A549 (cell line): Measurements from ENCODE around the gene CD2BP2. TPM values are rescaled to one million over a fixed set of nuclear protein-coding genes. Genes with fewer than 3 reads are reported as not detected.

Source experiments
- ATAC-seq, 2 experiments: fragments of 200-7000 bp in 1 of 2; fragments of >200 bp in 1 of 2; cut with Nextera tagmentation in 1 of 2; cut with Tn5 transposase in 1 of 2; 3 replicates each; pipeline versions ENCODE4 v1.8.0 to v1.9.1; 2018 to 2020; ENCODE audit warnings: mild to moderate bottlenecking in 1 of 2, moderate library complexity in 1 of 2
- CTCF ChIA-PET: fragments of 300-600 bp; sonication (Branson Sonifier 250); formaldehyde crosslinking; extraction: SDS; loops from one replicate; lab custom pipeline; 2021; ENCODE audit warnings: antibody characterized with exemption, inconsistent platforms; lab: Yijun Ruan, JAX
- POLR2A ChIA-PET: fragments of 350-600 bp; formaldehyde crosslinking; extraction: SDS; loops from one replicate; lab custom pipeline; 2021; ENCODE audit warnings: antibody characterized with exemption, inconsistent platforms; lab: Yijun Ruan, JAX
- DNase-seq, 2 experiments: peaks; one replicate each; pipeline versions ENCODE4 v3.0.0 to v3.0.0-alpha.2; 2011 to 2016; ENCODE audit warnings: low read depth in 1 of 2, low spot score in 1 of 2
- FAIRE-seq: peaks from 2 replicates; lab custom pipeline; 2011; peaks lifted over from hg19 to GRCh38; lab: Jason Lieb, UNC
- H3K27ac ChIP-seq, 2 experiments: fragments of >200 bp; sonication (Bioruptor Twin); formaldehyde crosslinking; 3 replicates each; pipeline ENCODE4 v1.5.1; 2016 to 2017
- H3K4me1 ChIP-seq: fragments of >200 bp; sonication (Bioruptor Twin); formaldehyde crosslinking; 3 replicates; pipeline ENCODE4 v1.6.1; 2016
- H3K4me2 ChIP-seq: fragments of >200 bp; sonication (Bioruptor Twin); formaldehyde crosslinking; 3 replicates; pipeline ENCODE4 v1.6.1; 2016
- H3K4me3 ChIP-seq: fragments of >200 bp; sonication (Bioruptor Twin); formaldehyde crosslinking; 3 replicates; pipeline ENCODE4 v1.5.1; 2016
- H3K9me3 ChIP-seq: fragments of >200 bp; sonication (Bioruptor Twin); formaldehyde crosslinking; 3 replicates; pipeline ENCODE4 v1.6.1; 2016
- CBX2 ChIP-seq: fragments of 200-600 bp; sonication (generic); IDR thresholded peaks from 2 replicates; pipeline ENCODE4 v1.6.1; 2016; ENCODE audit warnings: low read depth, mild to moderate bottlenecking, borderline replicate concordance
- CHD4 ChIP-seq: fragments of 200-600 bp; sonication (generic); IDR thresholded peaks from 2 replicates; pipeline ENCODE4 v1.6.1; 2016; ENCODE audit warnings: antibody characterized with exemption, mild to moderate bottlenecking, borderline replicate concordance
- EHMT2 ChIP-seq: fragments of 200-600 bp; sonication (generic); IDR thresholded peaks from 2 replicates; pipeline ENCODE4 v1.6.1; 2016; ENCODE audit warnings: antibody characterized with exemption, low read depth, mild to moderate bottlenecking, moderate library complexity
- FOSB ChIP-seq: fragments of 250-450 bp; sonication (Bioruptor Pico); IDR thresholded peaks from 2 replicates; pipeline ENCODE4 v1.5.0; 2020; ENCODE audit warnings: mild to moderate bottlenecking, moderate library complexity
- FOSL2 ChIP-seq, 2 experiments: fragments of 450-650 bp in 1 of 2; fragments of >200 bp in 1 of 2; sonication (Bioruptor Twin) in 1 of 2; formaldehyde crosslinking; IDR thresholded peaks; 2 replicates each; pipeline versions ENCODE4 v1.5.0 to v1.6.1; 2016 to 2020; ENCODE audit warnings: mild to moderate bottlenecking in 1 of 2, moderate library complexity in 1 of 2
- GATA3 ChIP-seq: IDR thresholded peaks from 2 replicates; pipeline ENCODE4 v1.6.1; 2012; ENCODE audit warnings: borderline replicate concordance
- HOXB13 ChIP-seq: fragments of 250-450 bp; sonication (Bioruptor Pico); IDR thresholded peaks from 2 replicates; pipeline ENCODE4 v1.5.0; 2020; ENCODE audit warnings: low read depth, mild to moderate bottlenecking, moderate library complexity
- JUN ChIP-seq, 2 experiments: fragments of >200 bp; sonication (Bioruptor Twin); formaldehyde crosslinking; IDR thresholded peaks; 2 replicates in 1 of 2; 3 replicates in 1 of 2; pipeline ENCODE4 v1.6.1; 2016 to 2017
- MAZ ChIP-seq: fragments of 150-350 bp; IDR thresholded peaks from 2 replicates; pipeline ENCODE4 v1.6.1; 2014; ENCODE audit warnings: antibody characterized with exemption, low read depth, low read length, borderline replicate concordance
- NFE2L2 ChIP-seq: fragments of 150-350 bp; conservative IDR thresholded peaks from 2 replicates; pipeline ENCODE4 v1.6.1; 2014; ENCODE audit warnings: low read length
- POLR2A ChIP-seq: IDR thresholded peaks from 2 replicates; pipeline ENCODE4 v1.6.1; 2012; ENCODE audit warnings: mild to moderate bottlenecking, low read length
- RCOR1 ChIP-seq: fragments of 150-350 bp; IDR thresholded peaks from 2 replicates; pipeline ENCODE4 v1.6.1; 2014; ENCODE audit warnings: antibody characterized with exemption, low read length, low read depth
- RFX5 ChIP-seq: fragments of 450-650 bp; IDR thresholded peaks from 2 replicates; pipeline ENCODE4 v1.7.1; 2014; ENCODE audit warnings: antibody characterized with exemption, mild to moderate bottlenecking, moderate library complexity
- ZC3H11A ChIP-seq: fragments of 450-650 bp; IDR thresholded peaks from 2 replicates; pipeline ENCODE4 v1.6.1; 2014; ENCODE audit warnings: antibody characterized with exemption, mild to moderate bottlenecking
- ZNF302 ChIP-seq: fragments of 250-450 bp; sonication (Bioruptor Pico); IDR thresholded peaks from 2 replicates; pipeline ENCODE4 v1.9.0; 2021; ENCODE audit warnings: inconsistent platforms, mild to moderate bottlenecking, moderate library complexity
- ZSCAN20 ChIP-seq: fragments of 250-450 bp; sonication (Bioruptor Pico); IDR thresholded peaks from 2 replicates; pipeline ENCODE4 v1.8.0; 2022; ENCODE audit warnings: mild to moderate bottlenecking, moderate library complexity
- WGBS: methylation state at CpG from one replicate; pipeline ENCODE4 v1.1.6; 2017; ENCODE audit errors: missing lambda C conversion rate; 5-methylcytosine and 5-hydroxymethylcytosine counted together
- polyA plus RNA-seq, 4 experiments: library from polyadenylated mRNA; depleted of rRNA in 3 of 4; stranded (reverse); fragments of >200 nt; fragmentation: RNase III in 1 of 4; extraction: RNeasy Plus Mini Kit Qiagen cat#74134 plus additional on column Dnase treatment in 1 of 4; gene quantifications; 2 replicates in 3 of 4; 3 replicates in 1 of 4; pipeline ENCODE4 v1.2.3, GENCODE V29; 2011 to 2017
- TF ChIP-seq, protein P1 (sequence below): fragments of 250-450 bp; sonication (Bioruptor Pico); IDR thresholded peaks from 2 replicates; pipeline ENCODE4 v1.5.0; 2021; ENCODE audit warnings: mild to moderate bottlenecking, moderate library complexity, borderline replicate concordance
- TF ChIP-seq, protein P2 (sequence below): fragments of 150-350 bp; IDR thresholded peaks from 2 replicates; pipeline ENCODE4 v1.6.1; 2014; ENCODE audit warnings: low read depth, mild to moderate bottlenecking, low read length
- TF ChIP-seq, protein P3 (sequence below): fragments of 450-650 bp; IDR thresholded peaks from 2 replicates; pipeline ENCODE4 v1.6.1; 2014; ENCODE audit warnings: antibody characterized with exemption
- TF ChIP-seq, protein P4 (sequence below): IDR thresholded peaks from 2 replicates; pipeline ENCODE4 v1.6.1; 2012
- TF ChIP-seq, protein P5 (sequence below): IDR thresholded peaks from 2 replicates; pipeline ENCODE4 v1.6.1; 2012
- TF ChIP-seq, protein P6 (sequence below): fragments of >200 bp; sonication (Bioruptor Twin); formaldehyde crosslinking; IDR thresholded peaks from 2 replicates; pipeline ENCODE4 v1.6.1; 2016
- TF ChIP-seq, protein P7 (sequence below): fragments of 200-600 bp; sonication (generic); IDR thresholded peaks from 2 replicates; pipeline ENCODE4 v1.6.1; 2016; ENCODE audit warnings: antibody characterized with exemption, mild to moderate bottlenecking, moderate library complexity

Gene CD2BP2
- polyA plus RNA-seq, 2 of the 4 experiments (the other 2 are of a cell fraction): 35.6 to 54.0 TPM

DNA sequence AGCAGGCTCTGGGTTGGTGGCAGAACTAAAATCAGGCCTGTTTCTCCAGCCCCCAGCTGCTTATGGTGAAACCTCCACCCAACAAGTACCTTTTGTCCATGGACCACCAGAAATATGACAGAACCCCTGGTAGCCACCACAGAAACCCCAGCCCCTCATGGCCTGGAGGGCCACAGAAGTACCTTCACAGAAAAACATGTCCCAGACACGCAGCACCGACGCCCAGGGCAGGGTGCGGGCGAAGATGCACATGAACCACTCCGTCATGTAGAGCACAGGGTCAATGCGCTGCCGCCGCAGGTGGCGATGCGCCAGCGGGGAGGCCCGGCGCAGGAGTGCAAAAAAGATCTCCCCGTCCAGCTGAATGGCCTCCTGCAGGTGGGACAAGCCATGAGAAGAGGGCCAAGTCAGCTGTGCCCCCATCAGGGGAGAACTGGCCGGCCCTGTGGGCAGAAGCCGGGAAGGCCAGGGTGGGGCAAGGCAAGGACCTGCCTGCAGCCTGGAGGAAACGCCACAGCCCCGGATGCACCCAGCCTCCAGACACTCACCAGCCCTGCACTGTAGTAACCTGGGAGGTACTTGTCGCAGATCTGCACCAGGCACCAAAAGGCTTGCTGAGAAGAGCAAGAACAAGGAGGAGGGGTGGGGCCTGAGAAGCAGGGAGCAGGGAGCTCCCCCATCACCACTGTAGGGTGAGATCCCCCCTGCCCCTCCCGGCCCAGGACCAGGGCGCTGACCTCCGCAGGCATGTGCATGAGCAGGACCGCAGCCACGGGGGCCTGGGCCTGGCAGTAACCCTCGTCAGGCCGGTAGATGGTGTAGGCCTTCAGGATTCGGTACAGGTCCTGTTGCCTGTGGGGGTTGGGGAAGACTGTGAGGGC lies 4.1 kb upstream of the CD2BP2 start:
- no peak for ATAC-seq

DNA sequence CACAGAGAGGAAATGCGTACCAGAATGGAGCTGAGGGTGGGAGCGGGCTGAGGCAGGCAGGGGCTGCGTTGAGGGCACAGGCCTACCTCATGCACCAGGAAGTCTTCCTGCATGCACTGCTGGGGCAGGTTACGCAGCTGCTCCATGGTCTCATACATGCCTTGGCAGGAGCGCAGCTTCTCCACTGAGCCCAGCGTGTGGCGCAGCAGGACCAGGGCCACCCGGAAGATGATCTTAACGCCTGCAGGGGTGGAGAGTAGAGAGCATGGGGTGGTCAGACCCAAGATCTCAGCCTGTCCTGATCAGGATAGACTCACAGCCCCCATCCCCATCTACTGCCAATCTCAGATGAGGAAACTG lies 3.4 kb upstream of the CD2BP2 start:
- Histone ChIP-seq H3K9me3 (no peaks in the 10 kb centered on the region), H3K4me3 (no peak overlapping the region), H3K4me1 (peaks cover 26% of the 10 kb centered on the region), H3K4me2 (no peak overlapping the region), H3K27ac (no peak overlapping the region)
- DNase-seq (no peak), FAIRE-seq (no peak), ATAC-seq (no peak)
- WGBS: 90% methylated on average over 9 of the region's 9 CpGs
- TF ChIP-seq FOSB (no peak), RFX5 (no peak), HOXB13 (CRISPR knock-in tag) (no peak), EHMT2 (no peak), CBX2 (no peak), CHD4 (no peak), ZC3H11A (no peak), ZNF302 (CRISPR knock-in tag) (no peak)
- TF ChIP-seq, protein P1, sequence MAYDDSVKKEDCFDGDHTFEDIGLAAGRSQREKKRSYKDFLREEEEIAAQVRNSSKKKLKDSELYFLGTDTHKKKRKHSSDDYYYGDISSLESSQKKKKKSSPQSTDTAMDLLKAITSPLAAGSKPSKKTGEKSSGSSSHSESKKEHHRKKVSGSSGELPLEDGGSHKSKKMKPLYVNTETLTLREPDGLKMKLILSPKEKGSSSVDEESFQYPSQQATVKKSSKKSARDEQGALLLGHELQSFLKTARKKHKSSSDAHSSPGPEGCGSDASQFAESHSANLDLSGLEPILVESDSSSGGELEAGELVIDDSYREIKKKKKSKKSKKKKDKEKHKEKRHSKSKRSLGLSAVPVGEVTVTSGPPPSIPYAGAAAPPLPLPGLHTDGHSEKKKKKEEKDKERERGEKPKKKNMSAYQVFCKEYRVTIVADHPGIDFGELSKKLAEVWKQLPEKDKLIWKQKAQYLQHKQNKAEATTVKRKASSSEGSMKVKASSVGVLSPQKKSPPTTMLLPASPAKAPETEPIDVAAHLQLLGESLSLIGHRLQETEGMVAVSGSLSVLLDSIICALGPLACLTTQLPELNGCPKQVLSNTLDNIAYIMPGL (CRISPR knock-in tag): no peak
- TF ChIP-seq, protein P2, sequence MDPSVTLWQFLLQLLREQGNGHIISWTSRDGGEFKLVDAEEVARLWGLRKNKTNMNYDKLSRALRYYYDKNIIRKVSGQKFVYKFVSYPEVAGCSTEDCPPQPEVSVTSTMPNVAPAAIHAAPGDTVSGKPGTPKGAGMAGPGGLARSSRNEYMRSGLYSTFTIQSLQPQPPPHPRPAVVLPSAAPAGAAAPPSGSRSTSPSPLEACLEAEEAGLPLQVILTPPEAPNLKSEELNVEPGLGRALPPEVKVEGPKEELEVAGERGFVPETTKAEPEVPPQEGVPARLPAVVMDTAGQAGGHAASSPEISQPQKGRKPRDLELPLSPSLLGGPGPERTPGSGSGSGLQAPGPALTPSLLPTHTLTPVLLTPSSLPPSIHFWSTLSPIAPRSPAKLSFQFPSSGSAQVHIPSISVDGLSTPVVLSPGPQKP: no peak
- TF ChIP-seq, protein P3, sequence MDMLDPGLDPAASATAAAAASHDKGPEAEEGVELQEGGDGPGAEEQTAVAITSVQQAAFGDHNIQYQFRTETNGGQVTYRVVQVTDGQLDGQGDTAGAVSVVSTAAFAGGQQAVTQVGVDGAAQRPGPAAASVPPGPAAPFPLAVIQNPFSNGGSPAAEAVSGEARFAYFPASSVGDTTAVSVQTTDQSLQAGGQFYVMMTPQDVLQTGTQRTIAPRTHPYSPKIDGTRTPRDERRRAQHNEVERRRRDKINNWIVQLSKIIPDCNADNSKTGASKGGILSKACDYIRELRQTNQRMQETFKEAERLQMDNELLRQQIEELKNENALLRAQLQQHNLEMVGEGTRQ: no peak
- TF ChIP-seq, protein P4, sequence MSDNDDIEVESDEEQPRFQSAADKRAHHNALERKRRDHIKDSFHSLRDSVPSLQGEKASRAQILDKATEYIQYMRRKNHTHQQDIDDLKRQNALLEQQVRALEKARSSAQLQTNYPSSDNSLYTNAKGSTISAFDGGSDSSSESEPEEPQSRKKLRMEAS: no peak
- TF ChIP-seq, protein P5, sequence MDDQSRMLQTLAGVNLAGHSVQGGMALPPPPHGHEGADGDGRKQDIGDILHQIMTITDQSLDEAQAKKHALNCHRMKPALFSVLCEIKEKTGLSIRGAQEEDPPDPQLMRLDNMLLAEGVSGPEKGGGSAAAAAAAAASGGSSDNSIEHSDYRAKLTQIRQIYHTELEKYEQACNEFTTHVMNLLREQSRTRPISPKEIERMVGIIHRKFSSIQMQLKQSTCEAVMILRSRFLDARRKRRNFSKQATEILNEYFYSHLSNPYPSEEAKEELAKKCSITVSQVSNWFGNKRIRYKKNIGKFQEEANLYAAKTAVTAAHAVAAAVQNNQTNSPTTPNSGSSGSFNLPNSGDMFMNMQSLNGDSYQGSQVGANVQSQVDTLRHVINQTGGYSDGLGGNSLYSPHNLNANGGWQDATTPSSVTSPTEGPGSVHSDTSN: no peak
- ChIA-PET CTCF (interaction anchor here (0.9 kb wide), 1 partner anchor 14 kb away, joined by 3 read pairs; no protein-coding TSS in a partner anchor), POLR2A (interaction anchor here (0.8 to 2.3 kb wide), 2 partner anchors 13 to 36 kb away, joined by 3 to 8 read pairs; partner anchors contain the start of gene ZNF48)

More for the DNA sequence above, 4.1 kb upstream of the CD2BP2 start:
- no peak overlapping the region for H3K27ac ChIP-seq
- H3K4me3 ChIP-seq: no peak overlapping the region
- FAIRE-seq: no peak
- no peak for DNase-seq
- no peaks in the 10 kb centered on the region for H3K9me3 ChIP-seq
- TF ChIP-seq, protein P3: no peak
- TF ChIP-seq MAZ: no peak
- no peak for TF ChIP-seq ZNF302 (CRISPR knock-in tag)
- TF ChIP-seq EHMT2: no peak
- no peak for TF ChIP-seq NFE2L2
- TF ChIP-seq ZC3H11A: no peak
- TF ChIP-seq, protein P6, sequence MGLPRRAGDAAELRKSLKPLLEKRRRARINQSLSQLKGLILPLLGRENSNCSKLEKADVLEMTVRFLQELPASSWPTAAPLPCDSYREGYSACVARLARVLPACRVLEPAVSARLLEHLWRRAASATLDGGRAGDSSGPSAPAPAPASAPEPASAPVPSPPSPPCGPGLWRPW: no peak
- no peak for TF ChIP-seq POLR2A
- no peak for TF ChIP-seq FOSL2 (IDR thresholded peaks at IDR 0.05)
- TF ChIP-seq FOSL2 (CRISPR knock-in tag; IDR thresholded peaks at IDR 0.05): no peak
- no peak for TF ChIP-seq GATA3
- no peak for TF ChIP-seq RCOR1
- no peak for TF ChIP-seq FOSB
- TF ChIP-seq JUN (IDR thresholded peaks at IDR 0.05): no peak
- TF ChIP-seq, protein P7, sequence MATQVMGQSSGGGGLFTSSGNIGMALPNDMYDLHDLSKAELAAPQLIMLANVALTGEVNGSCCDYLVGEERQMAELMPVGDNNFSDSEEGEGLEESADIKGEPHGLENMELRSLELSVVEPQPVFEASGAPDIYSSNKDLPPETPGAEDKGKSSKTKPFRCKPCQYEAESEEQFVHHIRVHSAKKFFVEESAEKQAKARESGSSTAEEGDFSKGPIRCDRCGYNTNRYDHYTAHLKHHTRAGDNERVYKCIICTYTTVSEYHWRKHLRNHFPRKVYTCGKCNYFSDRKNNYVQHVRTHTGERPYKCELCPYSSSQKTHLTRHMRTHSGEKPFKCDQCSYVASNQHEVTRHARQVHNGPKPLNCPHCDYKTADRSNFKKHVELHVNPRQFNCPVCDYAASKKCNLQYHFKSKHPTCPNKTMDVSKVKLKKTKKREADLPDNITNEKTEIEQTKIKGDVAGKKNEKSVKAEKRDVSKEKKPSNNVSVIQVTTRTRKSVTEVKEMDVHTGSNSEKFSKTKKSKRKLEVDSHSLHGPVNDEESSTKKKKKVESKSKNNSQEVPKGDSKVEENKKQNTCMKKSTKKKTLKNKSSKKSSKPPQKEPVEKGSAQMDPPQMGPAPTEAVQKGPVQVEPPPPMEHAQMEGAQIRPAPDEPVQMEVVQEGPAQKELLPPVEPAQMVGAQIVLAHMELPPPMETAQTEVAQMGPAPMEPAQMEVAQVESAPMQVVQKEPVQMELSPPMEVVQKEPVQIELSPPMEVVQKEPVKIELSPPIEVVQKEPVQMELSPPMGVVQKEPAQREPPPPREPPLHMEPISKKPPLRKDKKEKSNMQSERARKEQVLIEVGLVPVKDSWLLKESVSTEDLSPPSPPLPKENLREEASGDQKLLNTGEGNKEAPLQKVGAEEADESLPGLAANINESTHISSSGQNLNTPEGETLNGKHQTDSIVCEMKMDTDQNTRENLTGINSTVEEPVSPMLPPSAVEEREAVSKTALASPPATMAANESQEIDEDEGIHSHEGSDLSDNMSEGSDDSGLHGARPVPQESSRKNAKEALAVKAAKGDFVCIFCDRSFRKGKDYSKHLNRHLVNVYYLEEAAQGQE: no peak
- TF ChIP-seq ZSCAN20: no peak
- H3K4me2 ChIP-seq: no peak overlapping the region
- ChIA-PET POLR2A (interaction anchor here (0.8 to 2.3 kb wide), 2 partner anchors 12 to 36 kb away, joined by 3 to 8 read pairs; partner anchors contain the start of gene ZNF48), CTCF (interaction anchor here (0.9 to 1.2 kb wide), 2 partner anchors 13 to 50 kb away, joined by 3 to 4 read pairs; no protein-coding TSS in a partner anchor)
- 92% methylated on average over 28 of the region's 28 CpGs for WGBS
- H3K4me1 ChIP-seq: peaks cover 19% of the 10 kb centered on the region
